GM21717 (cell line): Measurements from ENCODE around the gene AP3S1.

Source experiments
- ATAC-seq: cut with Tn5 transposase; IDR thresholded peaks from one replicate; pipeline ENCODE4 v1.9.1; 2021; ENCODE audit warnings: mild to moderate bottlenecking, moderate library complexity; ENCODE audit not compliant: unreplicated experiment

Gene AP3S1

GRCh38 chr5:115936031-115936430 is 94.3 kb downstream of the AP3S1 start:
- ATAC-seq = no peak

- no peak for ATAC-seq
Measured at GRCh38 chr5:115939059-115939458, 97.3 kb downstream of the AP3S1 start.

- no peak for ATAC-seq
Measured at GRCh38 chr5:115940080-115940810, 98.5 kb downstream of the AP3S1 start.

- no peak for ATAC-seq
Measured at GRCh38 chr5:115941051-115941675, 99.4 kb downstream of the AP3S1 start.

GRCh38 chr5:115944501-115944900 is 102.8 kb downstream of the AP3S1 start:
- ATAC-seq = no peak

GRCh38 chr5:115946655-115947054 is 104.9 kb downstream of the AP3S1 start:
- ATAC-seq = no peak

GRCh38 chr5:115947260-115947659 is 105.5 kb downstream of the AP3S1 start:
- no peak for ATAC-seq

- no peak for ATAC-seq
Measured at GRCh38 chr5:115948091-115948534, 106.4 kb downstream of the AP3S1 start.

- ATAC-seq = no peak
Measured at GRCh38 chr5:115949096-115949495, 107.4 kb downstream of the AP3S1 start.

GRCh38 chr5:115952588-115952987 is 110.9 kb downstream of the AP3S1 start:
- no peak for ATAC-seq

GRCh38 chr5:115954144-115954543 is 112.4 kb downstream of the AP3S1 start:
- ATAC-seq = no peak

GRCh38 chr5:115956957-115957356 is 115.2 kb downstream of the AP3S1 start:
- ATAC-seq = no peak

GRCh38 chr5:115961381-115962238 is 119.9 kb downstream of the AP3S1 start:
- ATAC-seq = no peak

- ATAC-seq = no peak
Measured at GRCh38 chr5:115962239-115962564, 120.5 kb downstream of the AP3S1 start, which contains the start of gene LVRN. Gene LVRN (plus strand): TSS chr5:115962475. CDS start chr5:115962618, 143 bp downstream.

- ATAC-seq = no peak
Measured at GRCh38 chr5:115962565-115963402, 121.0 kb downstream of the AP3S1 start.

GRCh38 chr5:115963566-115963965 is 121.8 kb downstream of the AP3S1 start:
- no peak for ATAC-seq
